Adipose tissue (tissue), 3 donors: Measurements from ENCODE around the gene PGM5. TPM values are rescaled to one million over a fixed set of nuclear protein-coding genes. Genes with fewer than 3 reads are reported as not detected.
"Not testable (repeated sequence)": the region's sequence is repeated elsewhere in the genome, so short reads cannot be mapped to it uniquely, and the experiment has no call there.

Experiments used
- H3K27ac ChIP-seq: one replicate; pipeline ENCODE4 v1.5.1; 2013; ENCODE audit warnings: low read depth, low read length
- WGBS, 3 donors: extraction: QIAGEN DNeasy Blood & Tissue Kit; methylation state at CpG; one replicate each; pipeline ENCODE4 v1.1.7; 2013; 5-methylcytosine and 5-hydroxymethylcytosine counted together
- polyA plus RNA-seq, 3 donors: library from polyadenylated mRNA; stranded (reverse); fragments of 200-250 nt; gene quantifications; one replicate each; pipeline ENCODE4 v1.2.3, GENCODE V29; 2013
- donor health status: healthy with polysubstance abuse.
- donor health status: Bipolar disorder and iron deficiency.
- donor health status: healthy.

The PGM5 gene
- polyA plus RNA-seq: 10 to 100 TPM in 2 of 3 donors, 1 to 10 TPM in 1; 2.3 to 30.0 (median 12.1) TPM

DNA sequence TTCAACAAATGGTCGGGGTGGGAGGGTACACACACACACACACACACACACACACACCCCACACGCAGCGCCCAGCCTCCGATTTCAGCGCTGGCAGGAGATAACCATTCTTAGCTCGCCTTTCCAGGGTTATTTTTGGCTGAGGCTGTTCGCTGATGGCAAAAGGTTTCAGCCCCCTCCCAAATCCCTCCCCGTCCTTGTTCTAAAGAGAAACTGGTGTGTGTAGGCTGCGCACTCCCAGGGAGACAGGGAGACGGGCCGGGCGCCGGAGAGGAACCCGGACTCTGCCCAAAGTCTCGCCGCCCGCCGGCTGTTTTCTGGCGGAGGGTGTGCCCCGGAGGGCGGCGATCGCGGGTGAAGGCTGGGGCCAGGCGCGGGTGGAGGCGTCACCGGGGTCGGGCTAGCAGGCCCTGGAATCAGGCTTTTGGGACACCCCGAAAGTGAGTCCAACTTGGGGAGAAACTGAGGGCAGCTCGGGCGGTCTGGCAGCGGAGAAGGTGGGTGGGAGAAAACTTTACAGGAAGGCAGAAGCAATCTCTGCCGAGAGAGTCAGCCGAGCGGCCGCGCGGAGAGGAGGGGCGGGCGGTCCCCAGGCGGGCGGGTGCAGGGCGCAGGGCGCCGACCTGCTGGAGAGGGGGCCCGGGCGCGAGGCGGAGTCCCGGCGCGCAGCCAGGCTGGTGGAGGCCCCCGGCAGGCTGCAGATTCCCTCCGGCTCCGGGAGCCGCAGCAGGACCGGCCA lies at the start of gene PGM5:
Gene PGM5 (plus strand): TSS at position 232 of the 739 bp plus-strand sequence. CDS start 517 bp downstream, outside the sequence.
- H3K27ac ChIP-seq: not testable (repeated sequence)
- WGBS, 3 donors: 0 to 2% (median 1%) methylated on average over 48 to 58 of the region's 58 CpGs

GRCh38 chr9:68307127-68307526 lies 49.3 kb upstream of the PGM5 start:
- not testable (repeated sequence) for H3K27ac ChIP-seq
- 19 to 41% (median 23%) methylated on average over 12 to 17 of the region's 35 CpGs for WGBS, 3 donors

GRCh38 chr9:68307654-68308053 lies 48.8 kb upstream of the PGM5 start:
- H3K27ac ChIP-seq: not testable (repeated sequence)
- 25 to 38% (median 26%) methylated on average over 16 to 19 of the region's 21 CpGs for WGBS, 3 donors

DNA sequence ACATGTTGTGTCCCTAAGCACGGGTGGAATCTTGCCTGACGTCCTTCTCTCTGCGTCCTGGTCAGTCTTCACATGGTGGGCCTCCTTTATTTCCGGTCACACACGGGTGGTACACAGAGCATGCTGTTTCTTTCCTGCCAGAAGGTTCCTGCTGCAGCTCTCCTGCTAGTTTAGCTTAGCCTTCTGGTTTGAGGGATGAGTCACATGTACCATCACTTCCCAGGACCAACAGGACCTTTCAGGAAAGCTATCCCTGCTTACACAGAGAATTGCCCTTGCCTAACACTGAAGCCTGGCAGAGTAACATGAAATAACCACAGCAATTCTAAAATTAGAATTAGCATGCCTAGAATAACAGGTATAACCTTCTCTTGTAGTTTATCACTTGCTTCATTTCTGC lies 45.2 kb upstream of the PGM5 start:
- no CpG with 5 or more reads among the region's 5 CpGs for WGBS, 3 donors
- not testable (repeated sequence) for H3K27ac ChIP-seq

GRCh38 chr9:68318209-68318608 lies 38.2 kb upstream of the PGM5 start:
- H3K27ac ChIP-seq: not testable (repeated sequence)
- 62 to 73% (median 69%) methylated on average over 9 of the region's 10 CpGs for WGBS, 3 donors

DNA sequence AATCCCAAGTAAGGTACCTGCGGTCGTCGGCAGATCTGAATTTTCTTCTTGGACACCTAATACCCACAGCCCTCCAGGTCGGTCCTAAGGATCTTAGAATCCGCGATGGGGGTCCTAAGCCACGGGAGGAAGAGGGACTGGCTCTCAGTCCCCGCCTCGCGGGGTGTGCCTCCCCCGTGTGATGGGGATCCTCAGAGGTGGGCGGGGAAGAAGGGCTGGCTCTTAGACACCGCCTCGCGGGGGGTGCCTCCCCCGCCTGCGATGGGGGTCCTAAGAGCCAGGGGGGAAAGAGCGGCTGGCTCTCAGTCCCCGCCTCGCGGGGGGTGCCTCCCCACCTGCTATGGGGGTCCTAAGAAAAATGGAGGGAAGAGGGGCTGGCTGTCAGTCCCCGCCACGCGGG lies 32.7 kb upstream of the PGM5 start:
- 51 to 83% (median 52%) methylated on average over 4 to 8 of the region's 24 CpGs for WGBS, 3 donors

GRCh38 chr9:68324518-68324917 lies 31.9 kb upstream of the PGM5 start:
- WGBS, 3 donors: 7 to 16% (median 14%) methylated on average over 4 to 5 of the region's 20 CpGs
- H3K27ac ChIP-seq: not testable (repeated sequence)

More for the DNA sequence above, 32.7 kb upstream of the PGM5 start:
- H3K27ac ChIP-seq: not testable (repeated sequence)

- H3K27ac ChIP-seq: not testable (repeated sequence)
- WGBS, 3 donors: 61 to 84% (median 83%) methylated on average over 2 of the region's 4 CpGs
These were observed 27.3 kb upstream of the PGM5 start for GRCh38 chr9:68329106-68329505.

DNA sequence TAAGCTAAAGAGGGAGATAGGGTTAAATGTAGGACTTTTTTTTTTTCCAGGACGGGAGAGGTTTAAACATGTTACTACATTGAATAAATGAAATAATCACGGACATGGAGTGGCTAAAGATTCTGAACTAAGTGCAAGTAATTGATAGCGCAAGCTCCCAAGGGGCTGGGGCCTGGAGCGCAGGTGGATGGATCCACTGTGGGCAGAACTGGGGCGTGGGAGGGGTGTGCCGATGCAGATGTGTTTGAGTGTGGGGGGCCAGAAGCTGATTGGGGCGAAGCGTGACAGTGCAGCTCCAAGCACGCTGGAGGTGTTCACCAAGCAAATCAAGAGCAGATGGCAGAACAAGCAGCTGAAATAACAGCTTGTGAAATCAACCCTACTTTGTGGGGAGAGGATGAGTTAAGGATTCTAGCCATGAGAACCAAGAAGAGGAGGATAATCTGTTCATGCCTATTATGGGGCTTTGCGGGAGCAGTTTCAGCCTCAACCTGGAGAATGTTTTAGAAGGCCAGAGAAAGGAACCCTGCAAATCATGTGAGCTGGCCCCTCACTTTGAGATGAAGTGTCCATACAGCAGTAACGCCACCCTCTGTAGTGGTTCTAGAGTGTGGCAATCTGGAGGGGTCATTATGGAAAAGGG lies 25.8 kb upstream of the PGM5 start:
- WGBS, 3 donors: 89 to 90% (median 90%) methylated on average over 6 to 7 of the region's 11 CpGs

DNA sequence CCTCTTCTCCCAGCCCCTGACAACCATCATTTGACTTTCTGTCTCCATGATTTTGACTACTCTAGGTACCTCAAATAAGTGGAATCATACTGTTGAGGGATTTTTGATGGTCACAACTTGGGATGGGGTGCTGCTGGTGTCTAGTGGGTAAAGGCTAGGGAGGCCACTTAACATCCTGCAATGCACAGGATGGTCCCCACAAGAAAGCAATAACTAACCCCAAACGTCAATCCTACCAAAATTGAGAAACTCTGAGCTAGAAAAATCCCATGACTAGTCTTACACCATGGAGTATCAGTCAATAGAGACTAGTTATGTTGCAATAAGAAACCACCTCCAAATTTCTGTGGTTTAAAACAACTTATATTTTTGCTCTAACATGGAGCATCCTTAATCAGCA lies 24.3 kb upstream of the PGM5 start:
- H3K27ac ChIP-seq: not testable (repeated sequence)
- WGBS, 3 donors: 44 to 56% (median 50%) methylated on average over 1 of the region's 1 CpG

More for the DNA sequence above, 25.8 kb upstream of the PGM5 start:
- not testable (repeated sequence) for H3K27ac ChIP-seq

- 58 to 67% methylated on average over 2 of the region's 3 CpGs; no CpG with 5 or more reads in 1 of the 3 donors for WGBS, 3 donors
- H3K27ac ChIP-seq: not testable (repeated sequence)
These were observed 20.5 kb upstream of the PGM5 start for GRCh38 chr9:68335935-68336334.

GRCh38 chr9:68336639-68337339 lies 19.6 kb upstream of the PGM5 start:
- H3K27ac ChIP-seq: not testable (repeated sequence)
- 44 to 63% (median 50%) methylated on average over 4 to 5 of the region's 10 CpGs for WGBS, 3 donors

DNA sequence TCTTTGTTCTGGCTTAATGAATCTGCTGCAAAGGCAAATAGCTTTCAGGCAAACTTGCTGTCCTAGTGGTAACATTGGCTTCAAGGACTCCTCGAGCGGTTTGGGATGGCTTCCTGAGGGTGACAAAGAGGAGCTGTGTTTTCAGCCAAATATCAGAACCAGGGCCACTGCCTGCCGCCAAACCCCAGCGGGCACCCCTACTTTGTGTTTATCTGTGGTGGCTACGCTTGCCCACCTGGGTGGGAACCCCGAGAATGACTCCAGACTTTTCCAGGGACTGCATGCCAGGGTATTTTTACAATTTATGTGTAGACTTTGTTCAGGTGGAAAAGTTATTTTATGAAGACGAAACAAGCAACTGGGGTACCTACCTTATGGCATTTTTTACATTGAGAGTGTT lies 18.4 kb upstream of the PGM5 start:
- not testable (repeated sequence) for H3K27ac ChIP-seq
- WGBS, 3 donors: 84 to 92% (median 90%) methylated on average over 7 of the region's 7 CpGs

DNA sequence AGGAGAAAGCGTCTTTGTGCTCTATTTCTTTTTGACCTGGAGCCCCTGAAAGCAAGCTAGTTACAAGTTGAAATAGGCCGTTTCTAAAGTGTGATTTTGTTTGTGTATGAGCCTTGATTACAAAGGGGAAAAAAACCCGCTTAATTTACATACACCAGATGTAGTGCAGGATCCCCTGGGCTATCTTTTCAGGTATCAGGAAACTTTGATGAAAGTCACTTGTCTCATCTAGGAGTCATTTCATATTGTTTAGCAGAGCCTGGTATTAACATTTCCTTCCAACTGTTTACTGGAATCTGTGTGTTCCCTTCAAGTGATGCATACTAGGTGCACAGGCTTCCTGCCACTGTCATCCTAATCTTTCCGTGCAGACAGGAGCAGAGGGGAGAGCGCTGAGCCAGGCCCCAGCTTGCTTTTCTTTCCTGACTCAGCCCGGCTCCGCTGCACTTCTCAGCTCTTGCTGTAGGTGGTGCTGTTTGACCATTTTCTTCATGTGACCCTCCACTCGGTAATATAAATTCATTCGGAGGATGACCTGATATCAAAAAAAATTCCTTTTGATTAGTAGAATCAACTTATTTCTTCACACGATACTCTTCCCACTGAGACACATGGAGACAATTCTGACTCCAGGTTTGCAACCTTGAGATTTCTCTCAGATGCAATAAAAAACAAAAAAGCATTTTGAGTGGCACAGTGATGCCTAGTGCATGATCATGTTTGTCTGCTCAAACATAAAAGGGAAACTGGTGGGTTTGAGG lies 14.0 kb upstream of the PGM5 start:
- WGBS, 3 donors: 10 to 29% (median 12%) methylated on average over 3 to 4 of the region's 10 CpGs
- not testable (repeated sequence) for H3K27ac ChIP-seq

DNA sequence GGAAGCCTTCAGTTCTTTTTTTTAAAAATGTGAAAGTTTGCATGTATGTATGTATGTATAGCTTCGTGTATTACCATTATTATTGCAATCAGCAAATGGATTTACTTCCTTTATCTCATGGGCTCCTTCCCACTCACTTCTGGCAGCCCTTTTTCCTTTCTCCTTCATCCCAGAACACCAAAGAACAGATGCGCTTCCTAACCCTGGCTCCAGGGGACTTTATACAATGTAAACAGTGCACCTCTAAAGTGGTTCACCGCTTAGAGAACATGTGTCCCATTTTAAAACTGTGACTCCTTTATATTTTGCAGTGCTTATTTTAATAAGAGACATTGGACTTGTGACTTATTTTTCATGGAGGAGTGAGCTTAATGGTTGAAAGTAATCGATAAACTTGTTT lies 13.2 kb upstream of the PGM5 start:
- WGBS, 3 donors: 44 to 72% (median 58%) methylated on average over 3 of the region's 4 CpGs

GRCh38 chr9:68343992-68344391 lies 12.4 kb upstream of the PGM5 start:
- H3K27ac ChIP-seq: not testable (repeated sequence)
- WGBS, 3 donors: 43 to 59% (median 45%) methylated on average over 3 of the region's 4 CpGs

More for the DNA sequence above, 13.2 kb upstream of the PGM5 start:
- not testable (repeated sequence) for H3K27ac ChIP-seq

DNA sequence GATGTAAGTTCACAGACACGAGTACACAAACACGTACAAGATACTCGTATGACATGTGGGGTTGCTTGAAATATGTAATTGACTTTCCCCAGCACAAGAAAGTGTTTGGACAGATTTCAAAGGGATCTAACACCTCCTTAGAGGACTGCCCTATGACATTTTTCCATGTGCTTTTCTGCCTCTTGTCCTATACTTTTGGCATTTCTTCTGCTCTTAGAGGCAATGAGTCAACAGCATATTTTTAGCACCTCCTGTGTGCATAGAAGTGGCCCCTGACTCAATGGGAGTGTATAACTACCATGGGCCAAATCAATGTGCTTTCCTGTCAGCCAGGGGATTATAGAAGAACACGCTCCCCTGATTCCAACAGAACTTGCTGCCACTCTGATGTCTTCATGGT lies 4.7 kb upstream of the PGM5 start:
- 74 to 84% (median 76%) methylated on average over 4 of the region's 4 CpGs for WGBS, 3 donors
- not testable (repeated sequence) for H3K27ac ChIP-seq

DNA sequence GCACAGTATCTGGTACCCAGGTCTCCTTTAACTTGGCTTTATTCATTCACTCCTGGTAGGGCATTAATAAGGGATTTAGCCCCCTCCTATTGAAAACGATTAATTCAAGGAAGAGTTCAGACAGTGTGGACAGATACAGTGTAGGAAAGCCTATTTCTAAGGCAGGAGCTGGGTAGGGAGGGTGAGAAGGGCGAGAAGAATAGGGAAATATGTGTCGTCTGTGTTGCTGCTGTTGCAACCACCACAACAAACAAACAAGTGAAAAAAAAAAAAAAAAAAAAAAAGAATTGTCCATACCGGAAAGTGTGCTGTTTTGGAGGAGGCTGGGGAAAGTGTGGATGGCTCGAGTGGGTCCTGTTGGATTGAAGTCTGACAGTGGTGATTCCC lies 425 bp upstream of the PGM5 start:
- not testable (repeated sequence) for H3K27ac ChIP-seq
- WGBS, 3 donors: 3 to 13% (median 6%) methylated on average over 5 of the region's 5 CpGs
